ENCODE results near the gene RNF135.

- no peak for TF ChIP-seq CTCF (IDR thresholded peaks at IDR 0.05)
- no peak for TF ChIP-seq POLR2A (IDR thresholded peaks at IDR 0.05)
Measured at GRCh38 chr17:30939051-30939689, 31.7 kb upstream of the RNF135 start.

All from body of pancreas (tissue), 4 donors.